HG03354 (cell line): Measurements from ENCODE around the gene RNF141.

Source experiments
- ATAC-seq: cut with Tn5 transposase; IDR thresholded peaks from one replicate; pipeline ENCODE4 v1.9.1; 2021; ENCODE audit warnings: mild to moderate bottlenecking; ENCODE audit not compliant: unreplicated experiment, poor library complexity, severe bottlenecking

The RNF141 gene

GRCh38 chr11:10564030-10564429 is 23.0 kb upstream of the RNF141 start:
- ATAC-seq = no peak

GRCh38 chr11:10561947-10562346 is 21.0 kb upstream of the RNF141 start:
- ATAC-seq = no peak

- no peak for ATAC-seq
Observed at GRCh38 chr11:10561043-10561818, 20.2 kb upstream of the RNF141 start.

GRCh38 chr11:10558288-10558687 is 17.3 kb upstream of the RNF141 start:
- ATAC-seq = no peak

- ATAC-seq = no peak
Observed at GRCh38 chr11:10556590-10556989, 15.6 kb upstream of the RNF141 start.

GRCh38 chr11:10551845-10552352 is 10.9 kb upstream of the RNF141 start:
- ATAC-seq = no peak

GRCh38 chr11:10551290-10551592 is 10.3 kb upstream of the RNF141 start:
- ATAC-seq = no peak

- no peak for ATAC-seq
Observed at GRCh38 chr11:10550503-10551289, 9.7 kb upstream of the RNF141 start.

GRCh38 chr11:10544491-10545465 is 3.8 kb upstream of the RNF141 start:
- ATAC-seq = no peak

GRCh38 chr11:10543782-10544181 is 2.8 kb upstream of the RNF141 start:
- ATAC-seq = no peak

GRCh38 chr11:10542776-10543175 is 1.8 kb upstream of the RNF141 start:
- no peak for ATAC-seq

GRCh38 chr11:10541561-10541930 is 559 bp upstream of the RNF141 start:
- ATAC-seq = no peak

- ATAC-seq = peak; percentile 35
Observed at GRCh38 chr11:10540546-10540914, 457 bp downstream of the RNF141 start.

- ATAC-seq = no peak
Observed at GRCh38 chr11:10539339-10539738, 1.6 kb downstream of the RNF141 start.

GRCh38 chr11:10538924-10539323 is 2.1 kb downstream of the RNF141 start:
- no peak for ATAC-seq

- ATAC-seq = no peak
Observed at GRCh38 chr11:10537600-10537999, 3.4 kb downstream of the RNF141 start.

GRCh38 chr11:10534316-10534715 is 6.7 kb downstream of the RNF141 start:
- ATAC-seq = no peak

- no peak for ATAC-seq
Observed at GRCh38 chr11:10533323-10533722, 7.7 kb downstream of the RNF141 start.

GRCh38 chr11:10532526-10532925 is 8.5 kb downstream of the RNF141 start:
- ATAC-seq = no peak

GRCh38 chr11:10529279-10529678 is 11.7 kb downstream of the RNF141 start:
- ATAC-seq = no peak
